Cerebellar nuclear complex (tissue), 1 donor: ENCODE data around the gene REC114.
"Not testable (repeated sequence)": the region's sequence is repeated elsewhere in the genome, so short reads cannot be mapped to it uniquely, and the experiment has no call there.

Experiments used
- DNase-seq, 2 experiments: peaks; one replicate each; lab custom pipeline; 2025; lab: John Stamatoyannopoulos, UW

Gene REC114

DNA sequence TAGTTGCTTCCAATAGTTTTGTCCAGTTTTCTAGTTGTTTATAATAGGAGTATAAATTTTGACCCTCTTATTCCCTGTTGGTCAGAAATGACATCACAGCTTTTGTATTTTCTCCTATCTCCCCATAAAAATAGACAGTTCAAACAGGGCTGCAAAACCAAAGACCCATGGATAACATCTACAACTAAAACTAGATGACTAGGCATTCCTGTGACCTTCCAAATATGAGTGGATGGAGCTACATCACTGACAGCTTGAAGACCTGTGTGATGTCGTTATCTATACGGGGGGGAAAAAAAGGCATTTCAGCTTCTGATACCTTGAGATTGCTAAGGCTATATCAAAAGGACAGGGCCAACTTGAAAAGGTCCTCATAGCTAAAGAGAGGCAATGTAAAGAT lies 84.6 kb downstream of the REC114 start:
- DNase-seq: no peak

GRCh38 chr15:73530649-73531048 lies 87.7 kb downstream of the REC114 start:
- DNase-seq: no peak

- no peak for DNase-seq
Measured at GRCh38 chr15:73538123-73538522, 95.2 kb downstream of the REC114 start.

GRCh38 chr15:73538563-73539211 lies 95.7 kb downstream of the REC114 start:
- DNase-seq: no peak

DNA sequence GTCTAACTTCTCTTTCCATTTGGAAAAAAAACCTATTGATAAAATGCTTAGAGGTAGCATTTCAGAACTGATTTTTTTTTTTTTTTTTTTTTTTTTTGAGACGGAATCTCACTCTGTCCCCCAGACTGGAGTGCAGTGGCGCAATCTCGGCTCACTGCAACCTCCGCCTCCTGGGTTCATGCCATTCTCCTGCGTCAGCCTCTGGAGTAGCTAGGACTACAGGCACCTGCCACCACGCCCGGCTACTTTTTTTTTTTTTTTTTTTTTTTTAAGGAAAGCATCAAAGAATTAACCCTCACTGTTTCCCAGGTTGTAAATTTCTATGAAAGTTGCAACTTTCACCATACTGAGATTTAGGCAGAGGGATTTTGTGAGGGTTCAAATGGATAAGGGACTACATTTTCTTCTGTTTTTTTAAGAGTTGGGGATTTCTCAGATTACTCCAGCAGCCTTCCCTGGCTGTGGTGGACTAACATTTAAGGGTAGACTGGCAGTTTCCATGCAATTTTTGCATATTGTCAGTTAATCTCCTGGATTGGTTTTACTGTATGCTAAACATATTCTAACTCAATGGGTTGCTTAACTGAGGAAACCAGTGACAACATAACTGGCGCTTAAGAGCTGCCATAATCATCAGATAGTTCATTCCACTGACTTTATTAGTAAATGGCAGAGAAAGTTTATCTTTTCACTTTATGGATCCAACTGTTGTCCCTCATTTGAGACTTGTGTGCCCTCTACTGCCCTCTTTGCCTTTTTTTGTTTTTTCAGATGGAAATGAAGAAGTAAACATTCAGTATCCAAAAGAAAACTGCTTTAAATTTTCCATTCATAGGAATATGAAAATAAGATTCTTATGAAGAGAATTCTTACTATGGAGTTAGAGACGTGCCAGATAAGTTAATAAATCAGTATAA lies 96.5 kb downstream of the REC114 start:
- DNase-seq: no peak

GRCh38 chr15:73540161-73540560 lies 97.2 kb downstream of the REC114 start:
- DNase-seq: no peak

DNA sequence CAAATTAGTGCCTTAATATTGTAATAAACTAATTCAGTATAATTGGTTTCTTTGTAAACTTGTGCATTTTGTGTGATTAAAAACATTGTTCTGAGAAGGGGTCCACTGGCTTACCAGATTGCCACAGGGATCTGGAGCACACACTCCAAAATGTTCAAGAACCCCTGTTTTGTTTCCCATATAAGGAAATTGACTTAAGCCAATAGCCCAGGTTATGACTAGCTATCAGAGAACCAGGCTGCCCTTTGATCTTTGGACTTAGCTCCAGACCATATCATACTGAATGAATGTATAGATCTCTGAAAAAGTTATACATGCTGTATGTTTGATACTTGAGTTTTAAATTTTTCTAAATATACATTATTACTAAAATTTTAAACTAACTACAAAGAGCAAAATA lies 98.5 kb downstream of the REC114 start:
- no peak for DNase-seq

DNA sequence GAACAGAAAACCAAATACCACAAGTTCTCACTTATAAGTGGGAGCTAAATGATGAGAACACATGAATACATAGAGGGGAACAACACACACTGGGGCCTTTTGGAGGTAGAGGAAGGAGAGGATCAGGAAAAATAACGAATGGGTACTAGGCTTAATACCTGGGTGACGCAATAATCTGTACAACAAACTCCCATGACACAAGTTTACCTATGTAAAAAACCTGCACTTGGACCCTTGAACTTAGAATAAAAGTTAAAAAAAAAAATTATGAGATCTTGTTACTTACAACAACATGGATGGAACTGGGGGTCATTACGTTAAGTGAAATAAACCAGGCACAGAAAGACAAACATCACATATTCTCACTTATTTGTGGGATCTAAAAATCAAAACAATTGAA lies 106.0 kb downstream of the REC114 start:
- not testable (repeated sequence) for DNase-seq

DNA sequence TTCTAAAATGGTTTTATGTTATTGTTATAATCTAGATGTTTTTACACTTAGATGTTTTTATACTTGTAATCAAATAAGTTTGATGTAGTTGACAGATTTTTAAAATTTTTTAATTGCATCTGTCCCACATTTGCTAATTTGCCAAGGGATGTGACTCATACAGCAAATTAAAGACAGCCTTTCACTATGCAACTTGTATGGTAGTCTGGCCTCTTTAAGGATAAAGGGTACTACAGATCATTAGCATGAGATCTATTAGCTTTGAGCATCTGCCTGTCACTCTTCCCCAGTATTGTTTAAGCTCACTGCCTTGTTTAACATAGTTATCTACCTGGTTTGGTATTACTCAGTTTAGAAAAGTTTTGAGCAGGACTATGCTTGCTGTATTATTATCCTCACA lies 107.2 kb downstream of the REC114 start:
- DNase-seq: no peak

DNA sequence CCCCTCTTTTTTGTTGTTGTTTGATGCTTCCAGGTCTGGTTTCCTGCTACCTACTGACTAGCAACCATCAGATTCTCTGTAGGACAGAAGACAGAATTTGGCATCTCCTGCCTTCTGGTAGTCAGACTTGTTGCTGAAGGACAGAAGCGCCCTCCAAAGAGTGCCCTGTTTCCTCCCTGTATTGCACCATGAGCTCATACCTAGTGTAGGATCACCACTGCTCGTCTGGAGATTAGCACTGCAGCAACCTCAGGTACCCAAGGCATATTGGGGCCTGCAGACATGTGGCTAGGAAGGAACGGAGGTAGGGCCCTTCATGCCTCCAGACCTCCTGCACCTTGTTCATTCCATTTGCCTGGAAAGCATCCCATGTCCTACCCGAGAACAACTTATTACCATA lies 112.1 kb downstream of the REC114 start:
- no peak for DNase-seq

DNA sequence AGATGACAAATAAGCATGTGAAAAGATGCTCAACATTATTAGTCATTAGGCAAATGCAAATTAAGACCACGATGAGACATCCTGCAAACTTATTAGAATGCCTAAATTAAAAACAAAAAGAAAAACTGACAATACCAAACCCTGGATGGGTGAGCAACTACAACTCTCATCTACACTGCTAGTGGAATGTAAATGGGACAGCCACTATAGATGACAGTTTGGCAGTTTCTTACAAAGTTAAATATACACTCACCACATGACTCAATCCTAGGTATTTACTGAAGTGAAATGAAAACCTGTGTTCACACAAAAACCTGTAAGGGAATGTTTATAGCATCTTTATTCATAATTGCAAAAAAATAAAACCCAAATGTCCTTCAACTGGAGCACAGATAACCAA lies 115.6 kb downstream of the REC114 start:
- DNase-seq: no peak

- DNase-seq: no peak
Measured at GRCh38 chr15:73560501-73561117, 117.6 kb downstream of the REC114 start.

DNA sequence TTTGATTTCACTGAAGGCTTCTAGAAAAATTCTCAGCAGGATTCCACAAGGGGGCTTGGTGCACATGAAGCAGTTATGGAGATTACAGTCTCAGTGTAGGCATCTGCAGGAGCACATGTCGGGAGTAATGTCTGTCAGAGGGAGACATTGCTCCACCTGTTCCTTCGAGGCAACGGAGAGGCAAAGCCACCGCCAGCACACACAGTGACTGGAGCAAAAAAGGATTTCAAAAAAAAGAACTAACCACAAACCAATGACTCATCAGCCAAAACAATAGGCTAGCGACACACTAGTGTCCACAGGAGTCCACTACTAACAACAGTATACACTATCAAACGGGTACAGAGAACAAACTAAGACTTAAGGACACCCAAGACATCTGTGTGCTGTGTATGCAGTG lies 121.3 kb downstream of the REC114 start:
- no peak for DNase-seq

- no peak for DNase-seq
Measured at GRCh38 chr15:73567020-73567419, 124.1 kb downstream of the REC114 start.

DNA sequence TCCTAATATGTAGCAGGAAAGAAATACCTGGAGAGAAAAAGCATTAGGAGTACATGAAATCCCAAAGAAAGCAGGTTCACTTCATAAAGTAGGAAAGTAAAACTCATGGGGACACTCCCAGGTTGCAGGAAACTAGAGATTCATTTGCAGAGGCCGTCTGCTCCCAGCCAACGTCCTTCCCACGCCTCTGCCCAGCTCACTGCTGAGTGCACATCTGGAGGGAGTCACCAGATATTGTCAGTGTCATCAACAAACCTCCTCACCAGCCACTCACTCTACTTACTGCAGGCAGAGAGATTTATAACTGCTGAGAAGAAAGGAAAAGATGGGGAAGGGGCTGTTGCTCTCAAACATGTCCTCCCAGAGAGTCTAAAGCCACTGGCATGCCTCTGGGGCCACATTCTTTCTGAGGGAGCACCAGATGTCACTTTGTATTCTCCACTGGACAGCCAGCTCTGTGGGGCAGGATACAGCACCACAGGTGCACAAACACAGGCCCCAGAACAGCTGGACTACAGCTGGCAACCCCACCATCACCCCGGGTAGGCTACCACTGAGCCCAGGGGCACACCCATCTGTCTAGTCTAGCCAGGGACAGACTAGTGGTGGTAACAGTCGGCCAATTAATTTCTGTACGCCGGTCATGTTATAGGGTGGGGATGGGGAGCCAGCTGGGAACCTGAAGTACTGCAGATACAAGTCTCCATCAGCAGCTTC lies 125.8 kb downstream of the REC114 start:
- DNase-seq: no peak

DNA sequence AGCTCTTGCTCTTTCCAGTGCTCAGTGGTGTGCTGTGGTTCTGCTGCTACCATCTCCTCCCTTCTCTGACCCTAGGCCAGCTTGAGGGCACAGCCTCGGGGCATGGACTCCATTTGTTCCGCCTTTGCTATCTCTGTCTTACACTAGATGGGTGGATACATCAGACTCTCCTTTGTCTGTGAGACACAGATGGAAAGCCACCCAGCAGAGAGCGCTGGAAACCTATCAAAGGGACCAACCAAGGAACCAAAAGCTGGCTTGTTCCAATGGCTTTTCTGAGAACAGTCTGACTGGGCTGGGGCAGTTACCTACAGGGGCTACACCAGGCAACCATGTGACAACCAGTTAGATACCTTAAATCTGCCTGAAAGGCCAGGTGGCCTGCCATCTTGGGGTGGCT lies 126.4 kb downstream of the REC114 start:
- no peak for DNase-seq

- DNase-seq: no peak
Measured at GRCh38 chr15:73570355-73571032, 127.5 kb downstream of the REC114 start.

DNA sequence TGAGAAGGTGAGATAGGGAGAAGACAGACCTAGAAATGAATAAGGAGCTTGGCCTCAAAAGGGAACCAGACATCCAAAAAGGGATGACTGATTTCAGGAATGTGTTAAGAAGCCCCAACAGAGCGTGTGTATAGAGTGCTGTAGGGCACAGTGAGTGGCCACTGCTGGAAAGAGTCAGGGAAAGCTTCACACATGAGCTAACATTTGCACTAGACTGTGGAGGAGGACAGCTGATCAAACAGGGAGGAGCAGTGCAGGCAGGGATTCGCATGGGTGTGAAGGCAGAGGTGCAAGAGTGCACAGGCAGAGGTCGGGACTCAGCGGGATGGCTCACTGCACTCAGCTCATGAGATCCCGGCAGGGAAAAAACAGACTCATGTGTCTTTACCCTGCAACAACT lies 128.4 kb downstream of the REC114 start:
- DNase-seq: no peak

DNA sequence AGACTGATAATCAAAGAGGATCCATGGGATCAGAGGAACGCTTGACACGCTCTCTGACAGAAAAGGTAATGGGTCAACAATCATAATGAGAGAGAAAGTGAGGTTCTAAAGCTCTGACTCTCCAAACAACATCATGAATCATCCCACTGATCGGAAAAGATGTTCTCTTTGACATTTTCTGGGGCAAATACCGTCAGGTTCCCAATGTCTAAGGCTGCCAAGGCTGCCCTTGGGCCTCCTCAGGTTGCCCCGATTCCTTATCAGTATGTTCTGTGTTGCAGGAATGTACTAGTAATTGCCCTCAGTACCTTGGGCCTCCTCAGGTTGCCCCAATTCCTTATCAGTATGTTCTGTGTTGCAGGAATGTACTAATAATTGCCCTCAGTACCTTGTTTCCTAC lies 129.3 kb downstream of the REC114 start:
- DNase-seq: no peak

- DNase-seq: no peak
Measured at GRCh38 chr15:73573037-73573436, 130.1 kb downstream of the REC114 start.

DNA sequence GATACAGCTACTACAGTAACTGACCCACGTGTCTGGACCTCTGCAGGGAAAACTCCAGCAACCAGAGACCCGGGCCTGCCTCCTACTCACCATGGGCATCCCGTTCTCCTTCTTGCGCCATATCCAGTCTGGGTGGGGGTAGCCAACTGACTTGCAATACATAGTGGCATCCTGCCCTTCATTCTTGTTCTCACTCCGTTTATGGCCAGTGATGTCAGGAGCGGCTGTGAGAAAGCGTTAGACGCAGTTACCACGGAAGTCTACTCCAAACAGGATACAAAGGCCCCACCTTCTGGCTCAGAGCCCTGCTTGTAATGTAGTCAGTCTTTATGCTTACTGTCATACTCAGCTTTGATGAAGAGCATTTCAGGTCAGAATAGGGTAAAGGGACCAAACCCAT lies 130.6 kb downstream of the REC114 start:
- no peak for DNase-seq
